ENCODE measurements around the gene HPS4.

The HPS4 gene

GRCh38 chr22:26464312-26464711 is 19.3 kb downstream of the HPS4 start:
- DNase-seq (ENCODE audit: low spot score) = no peak

- DNase-seq (ENCODE audit: low spot score) = no peak
Measured at GRCh38 chr22:26463688-26464087, 19.9 kb downstream of the HPS4 start.

GRCh38 chr22:26463101-26463661 is 20.4 kb downstream of the HPS4 start:
- DNase-seq (ENCODE audit: low spot score) = no peak

- DNase-seq (ENCODE audit: low spot score) = no peak
Measured at GRCh38 chr22:26462641-26463040, 20.9 kb downstream of the HPS4 start.

- DNase-seq (ENCODE audit: low spot score) = no peak
Measured at GRCh38 chr22:26462051-26462450, 21.5 kb downstream of the HPS4 start.

GRCh38 chr22:26461188-26461810 is 22.3 kb downstream of the HPS4 start:
- peak; percentile 37 for DNase-seq (ENCODE audit: low spot score)

- no peak for DNase-seq (ENCODE audit: low spot score)
Measured at GRCh38 chr22:26460202-26460601, 23.4 kb downstream of the HPS4 start.

- DNase-seq (ENCODE audit: low spot score) = no peak
Measured at GRCh38 chr22:26457661-26458272, 25.8 kb downstream of the HPS4 start.

- DNase-seq (ENCODE audit: low spot score) = no peak
Measured at GRCh38 chr22:26453812-26454500, 29.6 kb downstream of the HPS4 start.

- no peak for DNase-seq (ENCODE audit: low spot score)
Measured at GRCh38 chr22:26453216-26453615, 30.4 kb downstream of the HPS4 start.

GRCh38 chr22:26452236-26453016 is 31.2 kb downstream of the HPS4 start:
- no peak for DNase-seq (ENCODE audit: low spot score)

- DNase-seq (ENCODE audit: low spot score) = no peak
Measured at GRCh38 chr22:26450453-26451185, 33.0 kb downstream of the HPS4 start.

- no peak for DNase-seq (ENCODE audit: low spot score)
Measured at GRCh38 chr22:26448941-26449340, 34.6 kb downstream of the HPS4 start.

- DNase-seq (ENCODE audit: low spot score) = no peak
Measured at GRCh38 chr22:26448334-26448733, 35.2 kb downstream of the HPS4 start.

GRCh38 chr22:26447584-26448329 is 35.8 kb downstream of the HPS4 start:
- no peak for DNase-seq (ENCODE audit: low spot score)

GRCh38 chr22:26446808-26447515 is 36.6 kb downstream of the HPS4 start:
- no peak for DNase-seq (ENCODE audit: low spot score)

- no peak for DNase-seq (ENCODE audit: low spot score)
Measured at GRCh38 chr22:26445577-26446275, 37.9 kb downstream of the HPS4 start.

- DNase-seq (ENCODE audit: low spot score) = no peak
Measured at GRCh38 chr22:26444777-26445176, 38.8 kb downstream of the HPS4 start.

- no peak for DNase-seq (ENCODE audit: low spot score)
Measured at GRCh38 chr22:26443901-26444690, 39.5 kb downstream of the HPS4 start.

All from germinal center (tissue), 1 donor.